ENCODE data around the gene TTI1.

The TTI1 gene

DNA sequence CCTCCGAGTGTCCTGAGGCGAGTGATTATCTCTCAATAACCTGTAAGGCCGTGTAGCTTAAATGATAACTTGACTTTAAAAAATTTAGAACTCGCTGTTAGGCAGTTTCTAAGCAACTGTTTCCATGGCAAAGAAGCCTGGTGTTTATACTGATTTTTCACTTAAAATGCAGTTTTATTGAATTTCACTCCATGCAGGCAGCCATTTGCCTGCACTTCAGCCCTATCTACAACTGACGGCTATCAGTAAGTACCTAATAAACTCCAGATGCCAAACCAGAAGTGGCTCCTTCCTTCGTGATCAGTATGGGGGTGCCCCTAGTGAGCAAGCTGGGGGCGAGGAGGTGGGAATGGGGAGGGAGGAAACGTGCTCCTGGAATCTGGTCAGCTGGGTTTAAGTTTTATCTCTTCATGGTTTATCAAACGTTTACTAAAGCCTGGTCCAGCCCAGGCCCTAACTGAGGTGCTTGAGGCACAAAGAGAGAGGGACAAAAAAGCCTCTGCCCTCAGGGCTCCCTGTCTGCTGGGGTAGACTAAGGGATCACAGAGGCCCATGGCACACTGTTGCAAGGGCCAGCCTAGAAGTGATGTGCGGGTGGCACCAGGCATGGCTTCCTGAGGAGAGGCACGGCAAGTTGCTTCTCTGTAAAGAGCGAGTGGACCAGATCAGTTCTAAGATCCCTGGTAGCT lies 45.5 kb downstream of the TTI1 start:
- peak overlapping the region; percentile 87 for H3K27ac ChIP-seq

DNA sequence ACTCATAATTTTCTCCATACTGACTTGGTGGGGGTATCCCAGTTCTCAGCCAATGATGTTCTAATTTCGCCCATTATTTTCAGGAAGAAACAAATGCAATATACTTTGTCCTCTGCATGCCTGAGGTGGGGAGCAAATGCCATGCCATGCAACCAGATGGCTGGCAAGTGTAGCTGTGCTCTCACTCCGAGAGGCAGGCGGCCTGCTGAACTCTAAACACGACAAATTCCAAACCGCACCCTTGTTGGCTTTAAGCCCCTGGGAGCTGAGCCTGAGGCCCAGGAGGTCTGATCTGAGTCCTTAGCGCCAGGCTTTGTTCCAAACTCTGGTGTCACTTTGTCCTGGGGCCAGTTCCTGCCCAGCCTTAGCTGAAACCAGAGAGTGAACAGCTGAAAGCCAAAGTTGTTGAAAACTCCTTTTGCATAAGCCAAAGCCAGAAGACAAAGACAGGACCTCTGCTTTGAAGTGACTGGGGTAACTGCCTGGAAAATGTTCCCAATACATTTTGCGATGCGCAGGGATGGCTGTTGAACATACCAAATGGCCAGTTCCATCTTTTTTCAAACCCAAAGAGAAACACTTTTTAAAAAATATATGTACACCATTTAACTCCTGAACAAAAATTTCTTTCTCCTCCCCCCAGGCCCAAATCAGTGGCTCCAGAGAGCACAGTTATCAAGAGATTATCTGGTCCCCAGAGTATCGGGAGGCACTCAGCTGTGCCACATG lies 46.2 kb downstream of the TTI1 start:
- no peak for TF ChIP-seq CTCF (conservative IDR thresholded peaks at IDR 0.05)
- peak overlapping the region; percentile 87 for H3K27ac ChIP-seq

More for the DNA sequence above, 45.5 kb downstream of the TTI1 start:
- TF ChIP-seq CTCF (conservative IDR thresholded peaks at IDR 0.05): no peak

GRCh38 chr20:37986044-37986858 lies 47.0 kb downstream of the TTI1 start:
- TF ChIP-seq CTCF (conservative IDR thresholded peaks at IDR 0.05): no peak
- H3K27ac ChIP-seq: peak overlapping the region; percentile 87

GRCh38 chr20:37984018-37984785 lies 49.1 kb downstream of the TTI1 start:
- TF ChIP-seq CTCF (conservative IDR thresholded peaks at IDR 0.05): no peak
- H3K27ac ChIP-seq: peak overlapping the region; percentile 67

DNA sequence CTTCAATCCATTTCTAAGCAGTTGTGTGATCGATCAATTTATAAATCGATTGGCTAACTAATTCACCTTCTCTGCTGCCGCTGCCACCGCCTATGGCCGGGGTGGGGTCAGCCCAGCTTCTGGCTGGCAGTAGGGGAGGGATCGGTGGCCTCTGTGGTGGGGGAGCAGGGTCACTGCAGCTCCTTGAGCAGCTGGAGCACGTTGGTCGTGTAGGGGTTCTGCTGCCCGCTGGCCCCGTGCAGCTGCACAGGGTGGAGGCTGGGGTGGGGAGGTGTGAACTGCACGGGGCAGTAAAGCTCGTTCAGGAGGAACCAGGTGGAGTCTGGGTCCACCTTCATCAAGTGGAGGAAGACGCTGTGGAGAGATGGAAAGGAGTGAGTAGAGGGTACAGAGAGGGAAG lies 50.0 kb downstream of the TTI1 start:
- H3K27ac ChIP-seq: peak overlapping the region; percentile 67
- TF ChIP-seq CTCF (conservative IDR thresholded peaks at IDR 0.05): no peak

GRCh38 chr20:37981568-37981967 lies 51.7 kb downstream of the TTI1 start:
- no peak for TF ChIP-seq CTCF (conservative IDR thresholded peaks at IDR 0.05)
- H3K27ac ChIP-seq: no peak overlapping the region
